Activated CD4-positive, alpha-beta T cell treated with anti-CD3 and anti-CD28 coated beads for 36 hours (primary cell): ENCODE data around the gene SLITRK2. TPM values are rescaled to one million over a fixed set of nuclear protein-coding genes. Genes with fewer than 3 reads are reported as not detected.

ENCODE experiments used
- ATAC-seq: fragments of 200-7000 bp; cut with Tn5 transposase; one replicate; pipeline ENCODE4 v1.10.0; 2021; ENCODE audit warnings: mild to moderate bottlenecking, moderate library complexity
- CTCF ChIA-PET: fragments of 350-600 bp; sonication (Branson Sonifier 250); formaldehyde crosslinking; loops from one replicate; lab custom pipeline; 2021; ENCODE audit warnings: antibody characterized with exemption; lab: Charles Lee
- POLR2A ChIA-PET: fragments of 350-600 bp; sonication (Branson Sonifier 250); formaldehyde crosslinking; loops from one replicate; lab custom pipeline; 2021; ENCODE audit warnings: antibody characterized with exemption, inconsistent platforms; lab: Charles Lee
- DNase-seq: peaks from one replicate; pipeline ENCODE4 v3.0.0-alpha.2; 2020
- H3K27ac Mint-ChIP-seq: one replicate; pipeline ENCODE4 v1.8.0; 2021; ENCODE audit warnings: mixed read lengths
- H3K27me3 Mint-ChIP-seq: one replicate; pipeline ENCODE4 v1.8.0; 2021; ENCODE audit warnings: mixed read lengths
- H3K36me3 Mint-ChIP-seq: one replicate; pipeline ENCODE4 v1.8.0; 2021; ENCODE audit warnings: low read depth, mixed read lengths
- H3K4me1 Mint-ChIP-seq: one replicate; pipeline ENCODE4 v1.8.0; 2021; ENCODE audit warnings: mixed read lengths
- H3K4me3 Mint-ChIP-seq: one replicate; pipeline ENCODE4 v1.8.0; 2021; ENCODE audit warnings: mild to moderate bottlenecking, moderate library complexity, mixed read lengths
- H3K9me3 Mint-ChIP-seq: one replicate; pipeline ENCODE4 v1.8.0; 2021; ENCODE audit warnings: low read depth, mixed read lengths
- intact Hi-C, 2 experiments: fragments of 100-400 bp; cut with DNase I in 1 of 2; cut with micrococcal nuclease in 1 of 2; formaldehyde crosslinking; loops; one replicate each; pipeline versions ENCODE4 v1.14.2 to v1.15.1; 2022 to 2024; cut with DNase I, micrococcal nuclease
- total RNA-seq, 2 experiments: library from RNA; stranded (reverse); gene quantifications; one replicate each; pipeline ENCODE4 v1.2.3, GENCODE V29; 2021

Gene SLITRK2
- total RNA-seq, 2 experiments from 2014 or later, result not detected

GRCh38 chrX:145865082-145865481 is 47.5 kb downstream of the SLITRK2 start:
- no peaks in the 10 kb centered on the region for H3K27me3 Mint-ChIP-seq
- POLR2A ChIA-PET, result no interaction called here
- intact Hi-C loops, result no loop called here

More at GRCh38 chrX:145865082-145865481, 47.5 kb downstream of the SLITRK2 start:
- Mint-ChIP-seq H3K27ac (no peak overlapping the region), H3K4me1 (no peaks in the 10 kb centered on the region), H3K9me3 (peaks cover 3% of the 10 kb centered on the region), H3K4me3 (no peak overlapping the region), H3K36me3 (no peaks in the 10 kb centered on the region)
- no peak for ATAC-seq
- CTCF ChIA-PET, result no interaction called here
- DNase-seq, result no peak
